Spleen (tissue), 11 donors: Measurements from ENCODE around the gene ZNF146. TPM values are rescaled to one million over a fixed set of nuclear protein-coding genes. Genes with fewer than 3 reads are reported as not detected.

Experiments
- DNase-seq: peaks from one replicate; pipeline ENCODE4 v3.0.0-alpha.2; 2020
- H3K27ac ChIP-seq, 8 donors: fragments of 200-600 bp; sonication (generic) in 7 of 8; 1 replicate in 4 of 8; 2 replicates in 4 of 8; pipeline versions ENCODE4 v1.5.0 to v1.8.0; 2016 to 2021; ENCODE audit warnings: inconsistent platforms in 4 of 8, mild to moderate bottlenecking in 4 of 8, moderate library complexity in 1 of 8
- H3K27me3 ChIP-seq, 7 donors: fragments of 200-600 bp; sonication (generic) in 6 of 7; replicated peaks in 1 of 7; 1 replicate in 4 of 7; 2 replicates in 3 of 7; pipeline versions ENCODE4 v1.5.0 to v1.8.0; 2016 to 2021; ENCODE audit warnings: inconsistent platforms in 3 of 7, mild to moderate bottlenecking in 1 of 7
- H3K36me3 ChIP-seq, 6 donors: fragments of 200-600 bp; sonication (generic) in 5 of 6; 1 replicate in 4 of 6; 2 replicates in 2 of 6; pipeline versions ENCODE4 v1.5.0 to v1.8.0; 2016 to 2021; ENCODE audit warnings: inconsistent platforms in 2 of 6
- H3K4me1 ChIP-seq, 6 donors: fragments of 200-600 bp; sonication (generic) in 5 of 6; 1 replicate in 3 of 6; 2 replicates in 3 of 6; pipeline versions ENCODE4 v1.5.0 to v1.8.0; 2016 to 2021; ENCODE audit warnings: inconsistent platforms in 3 of 6
- H3K4me3 ChIP-seq, 8 donors: fragments of 200-600 bp; sonication (generic) in 7 of 8; 1 replicate in 4 of 8; 2 replicates in 4 of 8; pipeline versions ENCODE4 v1.5.0 to v1.8.0; 2016 to 2021; ENCODE audit warnings: inconsistent platforms in 4 of 8, mild to moderate bottlenecking in 4 of 8, moderate library complexity in 2 of 8
- H3K9me3 ChIP-seq, 8 donors: fragments of 200-600 bp; sonication (generic) in 7 of 8; 1 replicate in 4 of 8; 2 replicates in 4 of 8; pipeline versions ENCODE4 v1.5.0 to v1.8.0; 2016 to 2021; ENCODE audit warnings: inconsistent platforms in 4 of 8
- POLR2A ChIP-seq, 3 donors: fragments of 450-650 bp; IDR thresholded peaks; one replicate each; pipeline ENCODE4 v1.5.1; 2017; ENCODE audit warnings: antibody characterized with exemption in 3 of 3, mild to moderate bottlenecking in 1 of 3
- POLR2AphosphoS5 ChIP-seq, 3 donors: sonication (generic); formaldehyde crosslinking; IDR thresholded peaks; one replicate each; pipeline ENCODE4 v1.5.1; 2017; ENCODE audit warnings: antibody characterized with exemption in 3 of 3
- WGBS, 5 donors: extraction: QIAGEN DNeasy Blood & Tissue Kit in 3 of 5; methylation state at CpG; one replicate each; pipeline versions ENCODE4 v1.1.5 to v1.1.7; 2013 to 2018; 5-methylcytosine and 5-hydroxymethylcytosine counted together
- intact Hi-C: fragments of 100-400 bp; cut with DNase I; formaldehyde crosslinking; loops from one replicate; pipeline ENCODE4 v1.15.0; 2023; ENCODE audit warnings: low total_unique reads
- polyA plus RNA-seq, 3 donors: library from polyadenylated mRNA; stranded (reverse); fragments of 200-250 nt; gene quantifications; one replicate each; pipeline ENCODE4 v1.2.1, GENCODE V29; 2013
- total RNA-seq, 7 donors: library from RNA; depleted of rRNA in 3 of 7; stranded (reverse); fragments of >200 nt in 3 of 7; fragmentation: NEBNext Ultra II Directional in 4 of 7; extraction: Animal tissue kit (Norgen Biotek cat#: 25700) in 4 of 7; gene quantifications; one replicate each; pipeline versions ENCODE4 v1.1.0 to v1.2.1, GENCODE V29; 2016 to 2021
- TF ChIP-seq, protein P1 (sequence below), 11 experiments: fragments of 200-600 bp in 7 of 11; fragments of 450-650 bp in 4 of 11; sonication (generic) in 4 of 11; IDR thresholded peaks in 8 of 11; conservative IDR thresholded peaks in 3 of 11; 1 replicate in 7 of 11; 2 replicates in 4 of 11; pipeline versions ENCODE4 v1.4.0 to v1.8.0; 2016 to 2021; ENCODE audit warnings: antibody characterized with exemption in 11 of 11, inconsistent platforms in 4 of 11, mild to moderate bottlenecking in 1 of 11
- donor health status: healthy with polysubstance abuse.
- donor health status: DM: no; HTN: no; CAD: no; lungs with moderate emphysema.
- donor health status: DM: no; HTN: no; CAD: no.
- donor health status: Bipolar disorder and iron deficiency.
- donor health status: healthy.
- donor health status: DM: no; HTN: no; CAD: no.
- donor health status: DM: yes; HTN: yes; CAD: no.

ZNF146 gene
- total and polyA plus RNA-seq, 10 donors = 19.1 to 66.3 (median 46.8) TPM

DNA sequence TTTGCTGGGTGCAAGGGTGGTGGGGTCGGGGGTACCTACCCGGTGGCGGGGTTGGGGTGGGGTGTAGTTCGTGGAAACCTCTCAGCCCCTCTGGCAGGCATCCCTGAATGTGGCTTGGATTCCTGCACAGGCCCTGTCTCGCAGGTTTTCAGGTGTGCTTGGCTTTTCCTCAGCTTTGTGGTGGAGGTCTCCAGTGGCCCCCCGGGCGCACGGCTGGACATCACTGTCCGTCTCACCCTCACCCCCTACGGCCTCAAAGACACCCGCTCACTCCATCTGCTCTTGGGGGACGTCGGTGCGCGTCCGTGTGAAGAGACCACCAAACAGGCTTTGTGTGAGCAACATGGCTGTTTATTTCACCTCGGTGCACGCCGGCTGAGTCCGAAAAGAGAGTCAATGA lies 44.3 kb downstream of the ZNF146 start:
- no peaks in the 10 kb centered on the region for H3K4me1 ChIP-seq
- DNase-seq = no peak
- peaks cover 0 to 56% (median 29%) of the 10 kb centered on the region in 8 donors for H3K9me3 ChIP-seq
- H3K27me3 ChIP-seq = peaks cover 0 to 5% (median 0%) of the 10 kb centered on the region in 7 donors
- 87 to 98% (median 94%) methylated on average over 17 to 20 of the region's 20 CpGs for WGBS, 5 donors
- H3K4me3 ChIP-seq = no peak overlapping the region
- no peak overlapping the region for H3K27ac ChIP-seq
- no peaks in the 10 kb centered on the region for H3K36me3 ChIP-seq
- TF ChIP-seq, protein P1, sequence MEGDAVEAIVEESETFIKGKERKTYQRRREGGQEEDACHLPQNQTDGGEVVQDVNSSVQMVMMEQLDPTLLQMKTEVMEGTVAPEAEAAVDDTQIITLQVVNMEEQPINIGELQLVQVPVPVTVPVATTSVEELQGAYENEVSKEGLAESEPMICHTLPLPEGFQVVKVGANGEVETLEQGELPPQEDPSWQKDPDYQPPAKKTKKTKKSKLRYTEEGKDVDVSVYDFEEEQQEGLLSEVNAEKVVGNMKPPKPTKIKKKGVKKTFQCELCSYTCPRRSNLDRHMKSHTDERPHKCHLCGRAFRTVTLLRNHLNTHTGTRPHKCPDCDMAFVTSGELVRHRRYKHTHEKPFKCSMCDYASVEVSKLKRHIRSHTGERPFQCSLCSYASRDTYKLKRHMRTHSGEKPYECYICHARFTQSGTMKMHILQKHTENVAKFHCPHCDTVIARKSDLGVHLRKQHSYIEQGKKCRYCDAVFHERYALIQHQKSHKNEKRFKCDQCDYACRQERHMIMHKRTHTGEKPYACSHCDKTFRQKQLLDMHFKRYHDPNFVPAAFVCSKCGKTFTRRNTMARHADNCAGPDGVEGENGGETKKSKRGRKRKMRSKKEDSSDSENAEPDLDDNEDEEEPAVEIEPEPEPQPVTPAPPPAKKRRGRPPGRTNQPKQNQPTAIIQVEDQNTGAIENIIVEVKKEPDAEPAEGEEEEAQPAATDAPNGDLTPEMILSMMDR (IDR thresholded peaks at IDR 0.05 in 8 of 11, conservative IDR thresholded peaks at IDR 0.05 in 3 of 11) = no peak
- no peak for TF ChIP-seq POLR2A (IDR thresholded peaks at IDR 0.05)
- intact Hi-C loops = no loop called here

DNA sequence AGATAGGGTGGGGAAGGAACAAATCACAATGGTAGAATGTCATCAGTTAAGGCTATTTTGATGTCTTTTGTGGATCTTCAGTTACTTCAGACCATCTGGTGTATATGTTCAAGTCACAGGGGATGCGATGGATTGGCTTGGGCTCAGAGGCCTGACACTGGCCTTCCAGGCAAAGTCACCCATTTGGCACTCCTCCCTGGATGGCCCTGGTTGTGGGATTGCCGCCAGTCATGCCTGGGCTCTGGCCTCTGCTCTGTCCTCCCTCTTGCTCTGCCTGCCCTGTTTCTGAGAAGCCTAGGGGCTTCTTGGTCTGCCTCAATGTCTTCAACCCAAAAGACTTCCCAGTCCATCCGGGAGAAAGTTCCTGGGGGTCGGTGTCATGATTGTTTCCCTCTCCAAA lies 50.2 kb downstream of the ZNF146 start:
- H3K4me3 ChIP-seq = no peak overlapping the region
- H3K9me3 ChIP-seq = peaks cover 0 to 49% (median 40%) of the 10 kb centered on the region in 8 donors
- H3K4me1 ChIP-seq = no peaks in the 10 kb centered on the region
- no peak for DNase-seq
- TF ChIP-seq POLR2AphosphoS5 (IDR thresholded peaks at IDR 0.05) (no peak), POLR2A (IDR thresholded peaks at IDR 0.05) (no peak)
- TF ChIP-seq, protein P1 (IDR thresholded peaks at IDR 0.05 in 8 of 11, conservative IDR thresholded peaks at IDR 0.05 in 3 of 11) = no peak
- no peaks in the 10 kb centered on the region for H3K27me3 ChIP-seq
- no peak overlapping the region for H3K27ac ChIP-seq
- WGBS, 5 donors = 82 to 98% (median 94%) methylated on average over 3 to 4 of the region's 4 CpGs
- H3K36me3 ChIP-seq = no peaks in the 10 kb centered on the region
- intact Hi-C loops = no loop called here

- Histone ChIP-seq H3K4me1 (no peaks in the 10 kb centered on the region), H3K27me3 (no peaks in the 10 kb centered on the region), H3K36me3 (no peaks in the 10 kb centered on the region), H3K4me3 (no peak overlapping the region), H3K27ac (no peak overlapping the region), H3K9me3 (peaks cover 0 to 49% (median 40%) of the 10 kb centered on the region in 8 donors)
- intact Hi-C loops = no loop called here
- TF ChIP-seq POLR2A (IDR thresholded peaks at IDR 0.05) (no peak), POLR2AphosphoS5 (IDR thresholded peaks at IDR 0.05) (no peak)
- TF ChIP-seq, protein P1 (IDR thresholded peaks at IDR 0.05 in 8 of 11, conservative IDR thresholded peaks at IDR 0.05 in 3 of 11) = no peak
- no peak for DNase-seq
- WGBS, 5 donors = 90 to 97% (median 94%) methylated on average over 34 to 35 of the region's 35 CpGs
These were observed 51.0 kb downstream of the ZNF146 start for GRCh38 chr19:36265856-36266374.

GRCh38 chr19:36266375-36266961 lies 51.6 kb downstream of the ZNF146 start:
- peaks cover 0 to 49% (median 40%) of the 10 kb centered on the region in 8 donors for H3K9me3 ChIP-seq
- intact Hi-C loops = no loop called here
- TF ChIP-seq, protein P1 (IDR thresholded peaks at IDR 0.05 in 8 of 11, conservative IDR thresholded peaks at IDR 0.05 in 3 of 11) = no peak
- TF ChIP-seq POLR2AphosphoS5 (IDR thresholded peaks at IDR 0.05) = no peak
- TF ChIP-seq POLR2A (IDR thresholded peaks at IDR 0.05) = no peak
- H3K4me1 ChIP-seq = no peaks in the 10 kb centered on the region
- no peak for DNase-seq
- H3K4me3 ChIP-seq = no peak overlapping the region
- WGBS, 5 donors = 81 to 93% (median 90%) methylated on average over 38 to 50 of the region's 50 CpGs
- H3K27me3 ChIP-seq = no peaks in the 10 kb centered on the region
- no peaks in the 10 kb centered on the region for H3K36me3 ChIP-seq
- no peak overlapping the region for H3K27ac ChIP-seq
